ENCODE measurements around the gene WDPCP.
A peak's percentile ranks its signal among the peaks of the same experiment; 100 is the strongest.

WDPCP gene

DNA sequence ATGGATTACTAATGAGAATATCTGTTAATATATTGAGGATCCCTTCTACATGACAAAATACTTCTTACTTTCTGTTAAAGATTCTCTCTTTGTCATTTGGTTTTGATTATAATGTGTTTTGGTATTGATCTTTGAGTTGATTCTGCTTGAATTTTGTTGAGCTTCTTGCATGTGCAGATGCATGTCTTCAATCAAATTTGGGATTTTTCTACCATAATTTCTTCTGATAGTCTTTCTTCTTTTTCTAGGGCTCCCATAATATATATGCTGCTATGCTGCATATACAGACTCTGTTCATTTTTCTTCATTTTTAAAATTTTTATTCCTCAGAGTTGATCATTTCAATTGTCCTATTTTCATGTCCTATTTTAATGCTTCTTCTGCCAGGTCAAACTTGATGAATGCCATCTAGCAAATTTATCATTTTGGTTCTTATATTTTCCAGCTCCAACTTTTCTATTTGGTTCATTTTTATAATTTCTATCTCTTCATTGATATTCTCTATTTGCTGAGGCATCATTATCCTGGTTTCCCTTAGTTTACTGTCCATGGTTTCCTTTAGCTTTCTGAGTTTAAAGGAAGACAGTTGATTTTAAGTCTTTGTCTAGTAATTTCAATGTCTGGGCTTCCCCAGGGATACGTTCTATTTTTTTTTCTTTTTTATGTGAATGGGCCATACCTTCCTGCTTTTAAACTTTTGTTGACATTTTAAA is 244.7 kb downstream of the WDPCP start:
- no peak overlapping the region for H2BK12ac ChIP-seq (ENCODE audit: low read length in 2 of 2)
- no peaks in the 10 kb centered on the region for H3K79me1 ChIP-seq (replicated peaks; ENCODE audit: low read length, poor library complexity, severe bottlenecking)
- no CpG with 5 or more reads among the region's 1 CpG for WGBS

DNA sequence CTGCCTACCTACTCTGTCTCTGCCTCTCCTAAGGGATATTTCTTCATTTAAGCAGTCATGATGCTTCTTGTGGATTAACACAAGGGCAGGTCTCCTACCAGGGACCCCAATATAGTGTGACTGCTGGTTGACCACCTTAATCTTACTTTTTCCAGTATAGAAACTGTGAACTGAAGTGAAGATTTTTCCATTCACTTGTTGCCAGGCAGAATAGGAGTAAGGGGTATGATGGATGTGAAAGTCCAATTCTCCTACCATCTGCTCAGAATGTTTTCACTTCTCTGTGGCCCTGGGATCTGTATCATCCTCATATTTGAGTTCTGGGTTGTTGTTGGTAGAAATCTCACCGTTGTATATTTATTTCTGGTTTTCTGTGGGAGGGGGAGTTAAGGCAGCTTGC is 247.8 kb downstream of the WDPCP start:
- WGBS = no CpG with 5 or more reads among the region's 1 CpG
- no peaks in the 10 kb centered on the region for H3K79me1 ChIP-seq (replicated peaks; ENCODE audit: low read length, poor library complexity, severe bottlenecking)
- no peak overlapping the region for H2AFZ ChIP-seq (ENCODE audit: low read depth, low read length)
- H2AK5ac ChIP-seq (ENCODE audit: low read length, severe bottlenecking) = no peak overlapping the region
- no peak overlapping the region for H3K27ac ChIP-seq (ENCODE audit: low read length, poor library complexity, severe bottlenecking)
- H3K14ac ChIP-seq (ENCODE audit: low read length in 2 of 2) = no peak overlapping the region
- H4K8ac ChIP-seq (ENCODE audit: low read length) = no peak overlapping the region
- H3K4me3 ChIP-seq (ENCODE audit: insufficient read depth in 1 of 2, low read depth in 1 of 2, low read length in 2 of 2) = no peak overlapping the region
- H3K36me3 ChIP-seq (ENCODE audit: control insufficient read depth in 1 of 2, insufficient read depth in 2 of 2, low read depth in 1 of 2, low read length in 2 of 2) = no peaks in the 10 kb centered on the region
- H2BK15ac ChIP-seq (ENCODE audit: low read depth, poor library complexity, severe bottlenecking) = no peak overlapping the region
- no peak overlapping the region for H2BK120ac ChIP-seq (ENCODE audit: low read depth, low read length)
- no peaks in the 10 kb centered on the region for H3K4me1 ChIP-seq (ENCODE audit: control insufficient read depth, insufficient read depth, low read depth, low read length)
- no peaks in the 10 kb centered on the region for H3K27me3 ChIP-seq (ENCODE audit: control insufficient read depth in 1 of 2, insufficient read depth in 1 of 2, low read length in 2 of 2)
- H2BK5ac ChIP-seq (ENCODE audit: low read depth, low read length, poor library complexity, severe bottlenecking) = no peak overlapping the region
- no peak overlapping the region for H3K23ac ChIP-seq (ENCODE audit: low read length in 2 of 2)
- H3K4me2 ChIP-seq (ENCODE audit: low read length, poor library complexity, severe bottlenecking) = no peak overlapping the region
- no peak overlapping the region for H2BK12ac ChIP-seq (ENCODE audit: low read length in 2 of 2)
- H3K9ac ChIP-seq (ENCODE audit: low read length) = no peak overlapping the region
- no peak overlapping the region for H4K91ac ChIP-seq (ENCODE audit: low read length)
- no peak for DNase-seq
- peaks cover 38% of the 10 kb centered on the region for H3K9me3 ChIP-seq (ENCODE audit: control insufficient read depth, low read length)
- no peak overlapping the region for H3K4ac ChIP-seq (ENCODE audit: low read depth in 1 of 2, low read length in 2 of 2)
- H3K18ac ChIP-seq (ENCODE audit: low read depth in 1 of 2, low read length in 2 of 2) = no peak overlapping the region

More for the DNA sequence above, 244.7 kb downstream of the WDPCP start:
- Histone ChIP-seq H4K8ac (ENCODE audit: low read length) (no peak overlapping the region), H4K91ac (ENCODE audit: low read length) (no peak overlapping the region), H3K4ac (ENCODE audit: low read depth in 1 of 2, low read length in 2 of 2) (no peak overlapping the region), H2BK120ac (ENCODE audit: low read depth, low read length) (no peak overlapping the region), H2AK5ac (ENCODE audit: low read length, severe bottlenecking) (no peak overlapping the region), H2BK15ac (ENCODE audit: low read depth, poor library complexity, severe bottlenecking) (no peak overlapping the region), H3K27me3 (ENCODE audit: control insufficient read depth in 1 of 2, insufficient read depth in 1 of 2, low read length in 2 of 2) (no peaks in the 10 kb centered on the region), H2BK5ac (ENCODE audit: low read depth, low read length, poor library complexity, severe bottlenecking) (no peak overlapping the region), H3K14ac (ENCODE audit: low read length in 2 of 2) (no peak overlapping the region), H3K36me3 (ENCODE audit: control insufficient read depth in 1 of 2, insufficient read depth in 2 of 2, low read depth in 1 of 2, low read length in 2 of 2) (no peaks in the 10 kb centered on the region), H3K18ac (ENCODE audit: low read depth in 1 of 2, low read length in 2 of 2) (no peak overlapping the region), H2AFZ (ENCODE audit: low read depth, low read length) (no peak overlapping the region), H3K27ac (ENCODE audit: low read length, poor library complexity, severe bottlenecking) (no peak overlapping the region), H3K4me2 (ENCODE audit: low read length, poor library complexity, severe bottlenecking) (no peak overlapping the region), H3K9me3 (ENCODE audit: control insufficient read depth, low read length) (peaks cover 39% of the 10 kb centered on the region), H3K23ac (ENCODE audit: low read length in 2 of 2) (no peak overlapping the region), H3K4me3 (ENCODE audit: insufficient read depth in 1 of 2, low read depth in 1 of 2, low read length in 2 of 2) (peak overlapping the region in 1 of 2 experiments; percentile 29), H3K4me1 (ENCODE audit: control insufficient read depth, insufficient read depth, low read depth, low read length) (no peaks in the 10 kb centered on the region), H3K9ac (ENCODE audit: low read length) (no peak overlapping the region)
- DNase-seq = no peak

DNA sequence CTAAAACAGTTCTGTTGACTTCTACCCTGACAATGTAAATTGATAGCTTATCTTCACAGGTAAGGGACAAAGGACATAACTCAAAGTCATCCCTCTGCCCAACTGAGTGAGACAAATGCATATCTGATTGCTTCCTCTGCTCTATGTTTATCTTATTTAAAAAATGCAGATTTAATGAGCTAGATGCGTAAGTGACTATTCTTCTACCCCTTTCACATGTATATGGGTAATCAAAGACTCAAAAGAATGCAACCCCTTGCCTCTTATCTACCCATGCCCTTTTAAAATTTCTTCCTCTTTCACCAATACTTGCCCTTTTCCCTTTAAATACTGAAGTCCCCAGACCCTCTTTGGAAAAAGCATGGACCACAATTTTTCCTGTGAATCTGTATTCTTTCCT is 253.4 kb downstream of the WDPCP start:
- H3K23ac ChIP-seq (ENCODE audit: low read length in 2 of 2) = no peak overlapping the region
- peaks cover 3% of the 10 kb centered on the region for H3K9me3 ChIP-seq (ENCODE audit: control insufficient read depth, low read length)
- no peak overlapping the region for H4K8ac ChIP-seq (ENCODE audit: low read length)
- WGBS = 88% methylated on average over 1 of the region's 1 CpG
- H2BK15ac ChIP-seq (ENCODE audit: low read depth, poor library complexity, severe bottlenecking) = no peak overlapping the region
- no peak overlapping the region for H3K9ac ChIP-seq (ENCODE audit: low read length)
- no peak overlapping the region for H3K27ac ChIP-seq (ENCODE audit: low read length, poor library complexity, severe bottlenecking)
- H3K14ac ChIP-seq (ENCODE audit: low read length in 2 of 2) = no peak overlapping the region
- no peak overlapping the region for H2AK5ac ChIP-seq (ENCODE audit: low read length, severe bottlenecking)
- no peaks in the 10 kb centered on the region for H3K4me1 ChIP-seq (ENCODE audit: control insufficient read depth, insufficient read depth, low read depth, low read length)
- no peak overlapping the region for H3K18ac ChIP-seq (ENCODE audit: low read depth in 1 of 2, low read length in 2 of 2)
- no peak overlapping the region for H3K4me2 ChIP-seq (ENCODE audit: low read length, poor library complexity, severe bottlenecking)
- H3K4ac ChIP-seq (ENCODE audit: low read depth in 1 of 2, low read length in 2 of 2) = no peak overlapping the region
- H3K27me3 ChIP-seq (ENCODE audit: control insufficient read depth in 1 of 2, insufficient read depth in 1 of 2, low read length in 2 of 2) = no peaks in the 10 kb centered on the region
- H2BK5ac ChIP-seq (ENCODE audit: low read depth, low read length, poor library complexity, severe bottlenecking) = no peak overlapping the region
- no peak overlapping the region for H4K91ac ChIP-seq (ENCODE audit: low read length)
- H2BK12ac ChIP-seq (ENCODE audit: low read length in 2 of 2) = no peak overlapping the region
- no peak overlapping the region for H2BK120ac ChIP-seq (ENCODE audit: low read depth, low read length)
- DNase-seq = no peak
- H3K79me1 ChIP-seq (replicated peaks; ENCODE audit: low read length, poor library complexity, severe bottlenecking) = no peaks in the 10 kb centered on the region
- H3K4me3 ChIP-seq (ENCODE audit: insufficient read depth in 1 of 2, low read depth in 1 of 2, low read length in 2 of 2) = no peak overlapping the region
- no peaks in the 10 kb centered on the region for H3K36me3 ChIP-seq (ENCODE audit: control insufficient read depth in 1 of 2, insufficient read depth in 2 of 2, low read depth in 1 of 2, low read length in 2 of 2)
- H2AFZ ChIP-seq (ENCODE audit: low read depth, low read length) = no peak overlapping the region

DNA sequence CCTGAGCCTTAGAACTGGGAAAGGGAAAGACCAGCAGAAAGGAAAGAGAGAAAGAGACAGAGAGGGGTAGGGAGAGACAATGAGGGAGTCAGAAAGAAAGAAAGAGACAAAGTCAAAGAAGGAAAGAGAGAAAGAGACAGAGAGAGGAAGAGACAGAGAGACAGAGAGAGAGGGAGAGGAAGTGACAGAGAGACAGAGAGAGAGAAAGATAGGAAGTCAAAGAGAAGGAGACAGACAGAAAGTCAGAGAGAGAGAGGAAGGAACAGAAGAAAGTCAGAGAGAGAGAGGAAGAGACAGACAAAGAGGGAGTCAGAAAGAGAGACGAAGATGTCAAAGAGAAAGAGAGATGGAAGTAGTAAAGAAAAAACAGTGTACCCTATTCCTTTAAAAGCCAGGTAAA is 261.8 kb downstream of the WDPCP start:
- Histone ChIP-seq H3K9ac (ENCODE audit: low read length) (no peak overlapping the region), H4K91ac (ENCODE audit: low read length) (no peak overlapping the region), H3K9me3 (ENCODE audit: control insufficient read depth, low read length) (no peaks in the 10 kb centered on the region), H2BK15ac (ENCODE audit: low read depth, poor library complexity, severe bottlenecking) (no peak overlapping the region), H2AK5ac (ENCODE audit: low read length, severe bottlenecking) (no peak overlapping the region), H2AFZ (ENCODE audit: low read depth, low read length) (no peak overlapping the region), H3K4me2 (ENCODE audit: low read length, poor library complexity, severe bottlenecking) (no peak overlapping the region), H2BK5ac (ENCODE audit: low read depth, low read length, poor library complexity, severe bottlenecking) (no peak overlapping the region), H2BK120ac (ENCODE audit: low read depth, low read length) (no peak overlapping the region), H3K27me3 (ENCODE audit: control insufficient read depth in 1 of 2, insufficient read depth in 1 of 2, low read length in 2 of 2) (no peaks in the 10 kb centered on the region), H3K79me1 (replicated peaks; ENCODE audit: low read length, poor library complexity, severe bottlenecking) (no peaks in the 10 kb centered on the region), H3K36me3 (ENCODE audit: control insufficient read depth in 1 of 2, insufficient read depth in 2 of 2, low read depth in 1 of 2, low read length in 2 of 2) (no peaks in the 10 kb centered on the region), H3K4ac (ENCODE audit: low read depth in 1 of 2, low read length in 2 of 2) (no peak overlapping the region), H3K23ac (ENCODE audit: low read length in 2 of 2) (no peak overlapping the region), H3K14ac (ENCODE audit: low read length in 2 of 2) (no peak overlapping the region), H3K4me3 (ENCODE audit: insufficient read depth in 1 of 2, low read depth in 1 of 2, low read length in 2 of 2) (no peak overlapping the region), H4K8ac (ENCODE audit: low read length) (no peak overlapping the region), H3K27ac (ENCODE audit: low read length, poor library complexity, severe bottlenecking) (no peak overlapping the region), H3K18ac (ENCODE audit: low read depth in 1 of 2, low read length in 2 of 2) (no peak overlapping the region), H2BK12ac (ENCODE audit: low read length in 2 of 2) (no peak overlapping the region), H3K4me1 (ENCODE audit: control insufficient read depth, insufficient read depth, low read depth, low read length) (no peaks in the 10 kb centered on the region)
- no peak for DNase-seq
- no CpG with 5 or more reads among the region's 1 CpG for WGBS

Measured in mesenchymal stem cell (in vitro differentiated cells and primary cell).